Gastroesophageal sphincter (tissue), 3 donors: ENCODE results near the gene TYW1.
"Not testable (repeated sequence)": the region's sequence is repeated elsewhere in the genome, so short reads cannot be mapped to it uniquely, and the experiment has no call there.

Experiments
- EP300 ChIP-seq: sonication (generic); formaldehyde crosslinking; IDR thresholded peaks from one replicate; pipeline ENCODE4 v1.6.1; 2017; ENCODE audit warnings: antibody characterized with exemption, mild to moderate bottlenecking
- POLR2A ChIP-seq, 2 donors: fragments of 450-650 bp; IDR thresholded peaks; one replicate each; pipeline ENCODE4 v1.6.1; 2017; ENCODE audit warnings: antibody characterized with exemption in 2 of 2, mild to moderate bottlenecking in 2 of 2, moderate library complexity in 1 of 2
- POLR2AphosphoS5 ChIP-seq: sonication (generic); formaldehyde crosslinking; IDR thresholded peaks from one replicate; pipeline ENCODE4 v1.6.1; 2017; ENCODE audit warnings: antibody characterized with exemption
- TF ChIP-seq, protein P1 (sequence below), 4 experiments: fragments of 200-600 bp in 2 of 4; fragments of 450-650 bp in 2 of 4; sonication (generic) in 1 of 4; IDR thresholded peaks; one replicate each; pipeline ENCODE4 v1.5.1; 2017 to 2019; ENCODE audit warnings: antibody characterized with exemption in 4 of 4, mild to moderate bottlenecking in 2 of 4, moderate library complexity in 2 of 4

DNA sequence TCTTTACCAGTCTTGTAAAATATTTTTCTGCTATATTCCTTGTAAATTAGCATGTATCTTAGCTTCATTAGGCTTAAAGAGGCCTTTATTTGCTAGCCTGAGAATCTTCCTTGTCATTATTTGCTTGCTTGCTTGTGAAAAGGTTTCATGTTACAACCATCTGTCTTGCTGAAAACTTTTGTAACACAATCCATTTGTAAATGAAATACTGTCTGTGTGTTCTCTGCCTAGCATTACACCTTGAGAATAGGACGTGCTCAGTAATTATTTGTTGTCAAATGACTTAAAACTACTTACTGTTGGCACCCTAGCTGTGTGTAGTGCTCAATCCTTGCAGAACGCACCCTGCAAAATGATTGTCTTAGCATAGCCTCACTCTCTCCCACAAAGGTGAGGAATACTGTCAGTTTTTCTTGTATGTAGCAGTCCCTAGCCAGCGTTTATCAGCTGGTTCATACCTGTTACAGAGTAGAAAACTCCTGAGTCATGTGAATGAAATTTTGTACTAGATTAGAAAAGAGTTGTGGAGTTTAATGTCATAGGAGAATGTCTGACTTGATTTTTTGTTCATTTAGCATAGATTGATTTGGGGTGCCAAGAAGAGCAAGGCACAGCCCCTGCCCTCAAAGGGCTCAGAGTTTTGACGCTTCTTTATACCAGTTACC, 193.3 kb downstream of the TYW1 start:
- TF ChIP-seq, protein P1, sequence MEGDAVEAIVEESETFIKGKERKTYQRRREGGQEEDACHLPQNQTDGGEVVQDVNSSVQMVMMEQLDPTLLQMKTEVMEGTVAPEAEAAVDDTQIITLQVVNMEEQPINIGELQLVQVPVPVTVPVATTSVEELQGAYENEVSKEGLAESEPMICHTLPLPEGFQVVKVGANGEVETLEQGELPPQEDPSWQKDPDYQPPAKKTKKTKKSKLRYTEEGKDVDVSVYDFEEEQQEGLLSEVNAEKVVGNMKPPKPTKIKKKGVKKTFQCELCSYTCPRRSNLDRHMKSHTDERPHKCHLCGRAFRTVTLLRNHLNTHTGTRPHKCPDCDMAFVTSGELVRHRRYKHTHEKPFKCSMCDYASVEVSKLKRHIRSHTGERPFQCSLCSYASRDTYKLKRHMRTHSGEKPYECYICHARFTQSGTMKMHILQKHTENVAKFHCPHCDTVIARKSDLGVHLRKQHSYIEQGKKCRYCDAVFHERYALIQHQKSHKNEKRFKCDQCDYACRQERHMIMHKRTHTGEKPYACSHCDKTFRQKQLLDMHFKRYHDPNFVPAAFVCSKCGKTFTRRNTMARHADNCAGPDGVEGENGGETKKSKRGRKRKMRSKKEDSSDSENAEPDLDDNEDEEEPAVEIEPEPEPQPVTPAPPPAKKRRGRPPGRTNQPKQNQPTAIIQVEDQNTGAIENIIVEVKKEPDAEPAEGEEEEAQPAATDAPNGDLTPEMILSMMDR (IDR thresholded peaks at IDR 0.05), result not testable (repeated sequence)
- TF ChIP-seq POLR2A (IDR thresholded peaks at IDR 0.05); POLR2AphosphoS5; EP300: not testable (repeated sequence)
